Sigmoid colon (tissue), 7 donors: ENCODE measurements around the gene RIPOR1. TPM values are rescaled to one million over a fixed set of nuclear protein-coding genes. Genes with fewer than 3 reads are reported as not detected.

Source experiments
- DNase-seq: peaks from one replicate; pipeline ENCODE4 v3.0.0-alpha.2; 2019
- H3K27ac ChIP-seq, 4 donors: fragments of 200-600 bp; sonication (generic); one replicate each; pipeline ENCODE4 v1.5.1; 2016 to 2019; ENCODE audit warnings: mild to moderate bottlenecking in 1 of 4
- H3K27me3 ChIP-seq, 3 donors: fragments of 200-600 bp; sonication (generic); one replicate each; pipeline ENCODE4 v1.5.1; 2019; ENCODE audit warnings: mild to moderate bottlenecking in 1 of 3
- H3K36me3 ChIP-seq, 4 donors: fragments of 200-600 bp; sonication (generic); one replicate each; pipeline ENCODE4 v1.5.1; 2016 to 2019
- H3K4me1 ChIP-seq, 4 donors: fragments of 200-600 bp; sonication (generic); one replicate each; pipeline ENCODE4 v1.5.1; 2017 to 2019
- H3K4me3 ChIP-seq, 4 donors: fragments of 200-600 bp; sonication (generic); one replicate each; pipeline ENCODE4 v1.5.1; 2017 to 2019; ENCODE audit warnings: mild to moderate bottlenecking in 2 of 4, moderate library complexity in 1 of 4
- H3K9me3 ChIP-seq, 4 donors: fragments of 200-600 bp in 3 of 4; sonication (generic) in 3 of 4; one replicate each; pipeline versions ENCODE4 v1.5.1 to v1.6.1; 2013 to 2019
- EP300 ChIP-seq, 4 donors: sonication (generic); formaldehyde crosslinking; IDR thresholded peaks; one replicate each; pipeline ENCODE4 v1.6.1; 2017; ENCODE audit warnings: antibody characterized with exemption in 4 of 4
- POLR2A ChIP-seq, 2 donors: fragments of 450-650 bp; IDR thresholded peaks; one replicate each; pipeline ENCODE4 v1.6.1; 2016; ENCODE audit warnings: antibody characterized with exemption in 2 of 2, mild to moderate bottlenecking in 2 of 2, moderate library complexity in 2 of 2
- POLR2AphosphoS5 ChIP-seq, 4 donors: sonication (generic); formaldehyde crosslinking; IDR thresholded peaks; one replicate each; pipeline ENCODE4 v1.6.1; 2017; ENCODE audit warnings: antibody characterized with exemption in 4 of 4
- WGBS, 2 donors: extraction: QIAGEN DNeasy Blood & Tissue Kit; methylation state at CpG; one replicate each; pipeline ENCODE4 v1.1.7; 2013; 5-methylcytosine and 5-hydroxymethylcytosine counted together
- intact Hi-C: fragments of 100-400 bp; cut with DNase I; formaldehyde crosslinking; loops from one replicate; pipeline ENCODE4 v1.15.1; 2023
- polyA plus RNA-seq, 3 donors: library from polyadenylated mRNA; stranded (reverse); fragments of 200-250 nt; gene quantifications; one replicate each; pipeline ENCODE4 v1.2.3, GENCODE V29; 2013
- total RNA-seq, 4 donors: library from RNA; depleted of rRNA; stranded (reverse); fragments of >200 nt; gene quantifications; one replicate each; pipeline ENCODE4 v1.1.0, GENCODE V29; 2016
- TF ChIP-seq, protein P1 (sequence below), 4 experiments: fragments of 450-650 bp in 3 of 4; fragments of 200-600 bp in 1 of 4; IDR thresholded peaks; one replicate each; pipeline ENCODE4 v1.5.1; 2016 to 2019; ENCODE audit warnings: antibody characterized with exemption in 4 of 4, mild to moderate bottlenecking in 3 of 4, moderate library complexity in 2 of 4
- donor health status: healthy with polysubstance abuse.
- donor health status: Bipolar disorder and iron deficiency.
- donor health status: healthy.

RIPOR1 gene
- total and polyA plus RNA-seq, 7 donors: 10.2 to 60.9 (median 26.7) TPM

DNA sequence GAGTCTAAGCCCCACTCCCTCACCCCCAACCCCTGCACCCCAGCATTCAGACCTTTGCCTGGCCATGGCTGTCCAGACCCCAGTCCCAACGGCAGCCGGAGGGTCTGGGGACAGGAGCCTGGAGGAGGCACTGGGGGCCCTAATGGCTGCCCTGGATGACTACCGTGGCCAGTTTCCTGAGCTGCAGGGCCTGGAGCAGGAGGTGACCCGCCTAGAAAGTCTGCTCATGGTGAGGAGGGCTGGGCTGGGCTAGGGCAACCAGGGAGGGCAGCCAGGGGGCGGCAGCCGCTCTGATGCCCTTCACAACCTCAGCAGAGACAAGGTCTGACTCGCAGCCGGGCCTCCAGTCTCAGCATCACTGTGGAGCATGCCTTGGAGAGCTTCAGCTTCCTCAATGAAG lies 14.4 kb downstream of the RIPOR1 start:
- Histone ChIP-seq H3K9me3 (no peaks in the 10 kb centered on the region), H3K36me3 (peaks cover 28 to 82% (median 64%) of the 10 kb centered on the region in 4 donors), H3K4me1 (peaks cover 0 to 36% (median 24%) of the 10 kb centered on the region in 4 donors), H3K27ac (no peak overlapping the region), H3K27me3 (no peaks in the 10 kb centered on the region), H3K4me3 (no peak overlapping the region)
- WGBS, 2 donors: 93 to 94% methylated on average over 8 of the region's 8 CpGs
- DNase-seq: no peak
- no peak for TF ChIP-seq POLR2AphosphoS5 (IDR thresholded peaks at IDR 0.05)
- intact Hi-C loops: no loop called here

DNA sequence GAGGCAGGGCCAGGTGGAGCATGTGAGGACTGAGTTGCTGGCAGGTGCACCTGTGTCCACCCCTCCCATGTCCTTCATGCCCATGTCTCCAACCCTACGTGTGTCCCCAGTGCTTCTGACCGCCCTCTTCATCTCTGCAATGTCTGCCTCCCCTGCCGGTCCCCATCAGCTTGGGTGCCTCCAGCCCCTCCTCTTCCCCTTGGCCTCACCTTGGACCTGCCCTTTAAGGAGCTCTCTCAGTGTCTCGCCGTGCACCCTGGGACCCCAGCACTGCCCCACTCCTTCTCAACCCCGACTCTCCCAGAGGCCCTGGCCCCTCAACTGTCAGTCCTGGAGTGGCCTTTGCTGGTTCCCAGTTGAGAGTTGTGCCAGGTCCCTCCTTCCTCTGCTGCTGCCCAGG lies 15.0 kb downstream of the RIPOR1 start:
- Histone ChIP-seq H3K36me3 (peaks cover 28 to 87% (median 64%) of the 10 kb centered on the region in 4 donors), H3K27me3 (no peaks in the 10 kb centered on the region), H3K4me1 (peaks cover 0 to 31% (median 18%) of the 10 kb centered on the region in 4 donors), H3K27ac (no peak overlapping the region), H3K4me3 (no peak overlapping the region), H3K9me3 (no peaks in the 10 kb centered on the region)
- 90 to 91% methylated on average over 6 of the region's 6 CpGs for WGBS, 2 donors
- TF ChIP-seq, protein P1, sequence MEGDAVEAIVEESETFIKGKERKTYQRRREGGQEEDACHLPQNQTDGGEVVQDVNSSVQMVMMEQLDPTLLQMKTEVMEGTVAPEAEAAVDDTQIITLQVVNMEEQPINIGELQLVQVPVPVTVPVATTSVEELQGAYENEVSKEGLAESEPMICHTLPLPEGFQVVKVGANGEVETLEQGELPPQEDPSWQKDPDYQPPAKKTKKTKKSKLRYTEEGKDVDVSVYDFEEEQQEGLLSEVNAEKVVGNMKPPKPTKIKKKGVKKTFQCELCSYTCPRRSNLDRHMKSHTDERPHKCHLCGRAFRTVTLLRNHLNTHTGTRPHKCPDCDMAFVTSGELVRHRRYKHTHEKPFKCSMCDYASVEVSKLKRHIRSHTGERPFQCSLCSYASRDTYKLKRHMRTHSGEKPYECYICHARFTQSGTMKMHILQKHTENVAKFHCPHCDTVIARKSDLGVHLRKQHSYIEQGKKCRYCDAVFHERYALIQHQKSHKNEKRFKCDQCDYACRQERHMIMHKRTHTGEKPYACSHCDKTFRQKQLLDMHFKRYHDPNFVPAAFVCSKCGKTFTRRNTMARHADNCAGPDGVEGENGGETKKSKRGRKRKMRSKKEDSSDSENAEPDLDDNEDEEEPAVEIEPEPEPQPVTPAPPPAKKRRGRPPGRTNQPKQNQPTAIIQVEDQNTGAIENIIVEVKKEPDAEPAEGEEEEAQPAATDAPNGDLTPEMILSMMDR (IDR thresholded peaks at IDR 0.05): no peak
- no peak for TF ChIP-seq EP300 (IDR thresholded peaks at IDR 0.05)
- TF ChIP-seq POLR2AphosphoS5 (IDR thresholded peaks at IDR 0.05): no peak
- TF ChIP-seq POLR2A (IDR thresholded peaks at IDR 0.05): no peak
- intact Hi-C loops: no loop called here
- no peak for DNase-seq

DNA sequence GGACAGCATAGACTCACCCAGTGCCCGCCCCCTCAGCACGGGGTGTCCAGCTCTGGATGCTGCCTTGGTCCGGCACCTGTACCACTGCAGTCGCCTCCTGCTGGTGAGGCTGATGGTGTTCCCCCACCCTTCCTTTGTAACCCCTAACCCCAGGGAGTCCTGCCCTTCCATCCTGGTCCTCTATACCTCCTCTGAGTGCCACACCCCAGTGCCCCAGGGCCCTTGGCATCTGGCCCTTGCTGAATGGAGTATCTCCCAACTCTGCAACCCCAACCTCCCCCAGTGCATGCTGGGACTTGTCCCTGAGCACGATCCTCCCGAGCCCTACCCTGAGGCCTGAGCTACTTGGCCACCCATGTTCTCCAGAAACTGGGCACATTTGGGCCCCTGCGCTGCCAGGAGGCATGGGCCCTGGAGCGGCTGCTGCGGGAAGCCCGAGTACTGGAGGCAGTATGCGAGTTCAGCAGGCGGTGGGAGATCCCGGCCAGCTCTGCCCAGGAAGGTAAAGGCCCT lies 15.8 kb downstream of the RIPOR1 start:
- no peak overlapping the region for H3K27ac ChIP-seq
- intact Hi-C loops: no loop called here
- no peak for TF ChIP-seq POLR2A (IDR thresholded peaks at IDR 0.05)
- no peak for TF ChIP-seq EP300 (IDR thresholded peaks at IDR 0.05)
- TF ChIP-seq, protein P1 (IDR thresholded peaks at IDR 0.05): no peak
- no peak for TF ChIP-seq POLR2AphosphoS5 (IDR thresholded peaks at IDR 0.05)
- no peaks in the 10 kb centered on the region for H3K27me3 ChIP-seq
- peaks cover 28 to 94% (median 63%) of the 10 kb centered on the region in 4 donors for H3K36me3 ChIP-seq
- WGBS, 2 donors: 87 to 89% methylated on average over 13 of the region's 13 CpGs
- DNase-seq: no peak
- H3K9me3 ChIP-seq: no peaks in the 10 kb centered on the region
- no peak overlapping the region for H3K4me3 ChIP-seq
- H3K4me1 ChIP-seq: peaks cover 0 to 23% (median 13%) of the 10 kb centered on the region in 4 donors

DNA sequence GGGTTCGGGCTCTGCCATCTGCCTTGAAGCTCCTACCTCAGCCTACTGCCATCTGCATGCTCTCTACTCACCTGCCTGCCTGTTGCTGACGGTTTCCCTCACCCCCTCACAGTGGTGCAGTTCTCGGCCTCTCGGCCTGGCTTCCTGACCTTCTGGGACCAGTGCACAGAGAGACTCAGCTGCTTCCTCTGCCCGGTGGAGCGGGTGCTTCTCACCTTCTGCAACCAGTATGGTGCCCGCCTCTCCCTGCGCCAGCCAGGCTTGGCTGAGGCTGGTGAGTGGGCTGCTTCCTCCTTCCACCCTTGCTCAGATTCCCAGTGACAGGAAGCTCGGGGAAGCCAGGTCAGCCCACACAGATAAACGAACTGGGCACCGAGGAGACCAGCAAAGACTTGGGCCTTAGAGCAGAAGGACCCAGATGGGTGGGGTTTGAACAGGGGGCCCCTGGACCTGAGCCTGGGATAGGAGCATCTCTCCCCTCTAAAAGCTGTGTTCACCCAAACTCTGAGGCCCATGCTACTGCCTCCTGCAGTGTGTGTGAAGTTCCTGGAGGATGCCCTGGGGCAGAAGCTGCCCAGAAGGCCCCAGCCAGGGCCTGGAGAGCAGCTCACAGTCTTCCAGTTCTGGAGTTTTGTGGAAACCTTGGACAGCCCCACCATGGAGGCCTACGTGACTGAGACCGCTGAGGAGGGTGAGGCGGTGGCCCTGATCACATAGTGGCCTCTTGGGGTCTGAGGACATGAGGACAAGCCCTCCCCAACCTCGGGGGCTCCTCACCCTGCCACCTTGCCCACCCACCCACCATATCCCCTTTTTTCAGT lies 16.4 kb downstream of the RIPOR1 start:
- DNase-seq: no peak

DNA sequence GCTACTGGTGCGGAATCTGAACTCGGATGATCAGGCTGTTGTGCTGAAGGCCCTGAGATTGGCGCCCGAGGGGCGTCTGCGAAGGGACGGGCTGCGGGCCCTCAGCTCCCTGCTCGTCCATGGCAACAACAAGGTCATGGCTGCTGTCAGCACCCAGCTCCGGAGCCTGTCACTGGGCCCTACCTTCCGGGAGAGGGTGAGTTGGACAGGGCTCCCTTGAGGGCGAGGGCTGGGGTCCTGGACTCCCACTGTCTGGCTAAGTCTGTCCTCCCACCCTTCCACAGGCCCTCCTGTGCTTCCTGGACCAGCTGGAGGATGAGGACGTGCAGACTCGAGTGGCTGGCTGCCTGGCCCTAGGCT lies 17.0 kb downstream of the RIPOR1 start:
- peak; percentile 67 for DNase-seq

More for the DNA sequence above, 16.4 kb downstream of the RIPOR1 start:
- no peak overlapping the region for H3K4me3 ChIP-seq
- H3K36me3 ChIP-seq: peaks cover 28 to 87% (median 58%) of the 10 kb centered on the region in 4 donors
- WGBS, 2 donors: 75 to 91% methylated on average over 15 of the region's 15 CpGs
- H3K9me3 ChIP-seq: no peaks in the 10 kb centered on the region
- H3K27ac ChIP-seq: no peak overlapping the region
- H3K27me3 ChIP-seq: no peaks in the 10 kb centered on the region
- TF ChIP-seq, protein P1 (IDR thresholded peaks at IDR 0.05): no peak
- TF ChIP-seq POLR2A (IDR thresholded peaks at IDR 0.05): no peak
- no peak for TF ChIP-seq EP300 (IDR thresholded peaks at IDR 0.05)
- no peak for TF ChIP-seq POLR2AphosphoS5 (IDR thresholded peaks at IDR 0.05)
- H3K4me1 ChIP-seq: peaks cover 0 to 22% (median 13%) of the 10 kb centered on the region in 4 donors
- intact Hi-C loops: loop anchor here (5.0 kb wide), 1 partner anchor 122 kb away; the partner anchor contains the start of genes C16orf86 and ENKD1

More for the DNA sequence above, 17.0 kb downstream of the RIPOR1 start:
- Histone ChIP-seq H3K4me1 (peaks cover 0 to 22% (median 13%) of the 10 kb centered on the region in 4 donors), H3K9me3 (no peaks in the 10 kb centered on the region), H3K36me3 (peaks cover 28 to 81% (median 53%) of the 10 kb centered on the region in 4 donors), H3K4me3 (no peak overlapping the region), H3K27ac (peak overlapping the region in 1 of 4 donors; percentile 13), H3K27me3 (no peaks in the 10 kb centered on the region)
- intact Hi-C loops: loop anchor here (5.0 kb wide), 1 partner anchor 122 kb away; the partner anchor contains the start of genes C16orf86 and ENKD1
- no peak for TF ChIP-seq POLR2AphosphoS5 (IDR thresholded peaks at IDR 0.05)
- TF ChIP-seq, protein P1 (IDR thresholded peaks at IDR 0.05): no peak
- TF ChIP-seq POLR2A (IDR thresholded peaks at IDR 0.05): no peak
- no peak for TF ChIP-seq EP300 (IDR thresholded peaks at IDR 0.05)
- 89 to 95% methylated on average over 14 of the region's 14 CpGs for WGBS, 2 donors
